SK-N-SH (cell line): Measurements from ENCODE around the gene SLC6A20. TPM values are rescaled to one million over a fixed set of nuclear protein-coding genes. Genes with fewer than 3 reads are reported as not detected.

Experiments used
- CTCF ChIA-PET: fragments of 300-600, 350-600 bp; formaldehyde crosslinking; extraction: SDS; loops from one replicate; lab custom pipeline; 2021; lab: Yijun Ruan, JAX
- POLR2A ChIA-PET: fragments of 350-600 bp; sonication (Branson Sonifier 250); formaldehyde crosslinking; extraction: SDS; loops from one replicate; lab custom pipeline; 2020; ENCODE audit warnings: antibody characterized with exemption, inconsistent platforms; lab: Yijun Ruan, JAX
- DNase-seq: peaks from one replicate; pipeline ENCODE4 v3.0.0; 2012
- H2AFZ ChIP-seq: fragments of 200-600 bp; sonication (generic); 2 replicates; pipeline ENCODE4 v1.8.1; 2016; ENCODE audit warnings: antibody characterized with exemption, mild to moderate bottlenecking, low read depth
- H3F3A ChIP-seq: fragments of 200-600 bp; sonication (generic); replicated peaks from 2 replicates; pipeline ENCODE3; 2016; ENCODE audit warnings: antibody characterized with exemption, mild to moderate bottlenecking; ENCODE audit not compliant: insufficient read depth
- H3K27ac ChIP-seq, 2 experiments: fragments of 200-500 bp in 1 of 2; fragments of 200-600 bp in 1 of 2; sonication (Bioruptor generic) in 1 of 2; sonication (generic), shearing (Covaris generic) in 1 of 2; 2 replicates each; pipeline versions ENCODE4 v1.5.1 to v1.6.1; 2014 to 2016; ENCODE audit warnings: low read depth in 2 of 2, inconsistent platforms in 1 of 2, low read length in 1 of 2, mild to moderate bottlenecking in 1 of 2, mixed read lengths in 1 of 2
- H3K27me3 ChIP-seq: fragments of 200-600 bp; sonication (generic), shearing (Covaris generic); 2 replicates; pipeline ENCODE4 v1.6.1; 2016; ENCODE audit warnings: mixed run types; ENCODE audit not compliant: insufficient read depth
- H3K36me3 ChIP-seq, 2 experiments: fragments of 200-500 bp in 1 of 2; fragments of 200-600 bp in 1 of 2; sonication (Bioruptor generic) in 1 of 2; sonication (generic) in 1 of 2; replicated peaks in 1 of 2; 2 replicates each; pipeline versions ENCODE3 to v1.5.1; 2014 to 2016; ENCODE audit warnings: low read length in 1 of 2, mild to moderate bottlenecking in 1 of 2; ENCODE audit not compliant: insufficient read depth in 2 of 2, control insufficient read depth in 1 of 2
- H3K4me1 ChIP-seq, 2 experiments: fragments of 200-500 bp in 1 of 2; fragments of 200-600 bp in 1 of 2; sonication (Bioruptor generic) in 1 of 2; sonication (generic), shearing (Covaris generic) in 1 of 2; 2 replicates each; pipeline versions ENCODE4 v1.5.1 to v1.6.1; 2014 to 2016; ENCODE audit warnings: low read depth in 1 of 2, low read length in 1 of 2, mixed run types in 1 of 2; ENCODE audit not compliant: insufficient read depth in 2 of 2, control insufficient read depth in 1 of 2
- H3K4me2 ChIP-seq: fragments of 200-600 bp; sonication (generic), shearing (Covaris generic); 2 replicates; pipeline ENCODE4 v1.6.1; 2017; ENCODE audit warnings: mixed run types
- H3K4me3 ChIP-seq, 2 experiments: fragments of 200-500 bp in 1 of 2; fragments of 200-600 bp in 1 of 2; sonication (Bioruptor generic) in 1 of 2; sonication (generic), shearing (Covaris generic) in 1 of 2; 2 replicates each; pipeline versions ENCODE4 v1.5.1 to v1.8.1; 2014 to 2016; ENCODE audit warnings: low read depth in 2 of 2, inconsistent platforms in 1 of 2, low read length in 1 of 2, mild to moderate bottlenecking in 1 of 2, mixed read lengths in 1 of 2, moderate library complexity in 1 of 2
- H3K79me2 ChIP-seq: fragments of 200-600 bp; sonication (generic); 2 replicates; pipeline ENCODE4 v1.8.1; 2017; ENCODE audit warnings: mild to moderate bottlenecking; ENCODE audit not compliant: insufficient read depth
- H3K9ac ChIP-seq: fragments of 200-600 bp; sonication (generic); 2 replicates; pipeline ENCODE4 v1.6.1; 2017; ENCODE audit warnings: mixed run types
- H3K9me2 ChIP-seq: fragments of 200-600 bp; sonication (generic); 2 replicates; pipeline ENCODE4 v1.6.1; 2017; ENCODE audit warnings: mixed run types
- H3K9me3 ChIP-seq: fragments of 200-600 bp; sonication (generic); 2 replicates; pipeline ENCODE4 v1.6.1; 2017; ENCODE audit warnings: mixed run types, mild to moderate bottlenecking, moderate library complexity
- H4K20me1 ChIP-seq: fragments of 200-600 bp; sonication (generic); 2 replicates; pipeline ENCODE4 v1.6.1; 2017; ENCODE audit warnings: mild to moderate bottlenecking, mixed run types; ENCODE audit not compliant: insufficient read depth
- CHD2 ChIP-seq: fragments of 150-350 bp; IDR thresholded peaks from 2 replicates; pipeline ENCODE4 v1.6.1; 2018; ENCODE audit warnings: low read length; ENCODE audit not compliant: partially characterized antibody
- ELF1 ChIP-seq: IDR thresholded peaks from 2 replicates; pipeline ENCODE4 v1.4.0; 2012
- FOXJ3 ChIP-seq: sonication (generic); formaldehyde crosslinking; IDR thresholded peaks from 2 replicates; pipeline ENCODE4 v1.5.1; 2020; ENCODE audit warnings: mild to moderate bottlenecking, missing genetic modification reagents
- GABPA ChIP-seq: IDR thresholded peaks from 2 replicates; pipeline ENCODE4 v1.4.0; 2012; ENCODE audit warnings: low read depth, mild to moderate bottlenecking
- GATA2 ChIP-seq: sonication (generic); formaldehyde crosslinking; IDR thresholded peaks from 2 replicates; pipeline ENCODE4 v1.5.0; 2020; ENCODE audit warnings: mild to moderate bottlenecking, missing genetic modification reagents
- JUND ChIP-seq: IDR thresholded peaks from 2 replicates; pipeline ENCODE4 v1.4.0; 2012
- MEF2A ChIP-seq: IDR thresholded peaks from 2 replicates; pipeline ENCODE4 v1.4.0; 2012; ENCODE audit warnings: low read depth, borderline replicate concordance
- MXI1 ChIP-seq: IDR thresholded peaks from 2 replicates; pipeline ENCODE4 v1.6.1; 2012; ENCODE audit warnings: mild to moderate bottlenecking, low read depth, low read length, improper control_type of control experiment
- NFIC ChIP-seq: IDR thresholded peaks from 2 replicates; pipeline ENCODE4 v1.4.0; 2012; ENCODE audit warnings: borderline replicate concordance
- NRF1 ChIP-seq: IDR thresholded peaks from 2 replicates; pipeline ENCODE4 v1.6.1; 2012; ENCODE audit warnings: low read depth, mild to moderate bottlenecking, low read length
- PBX3 ChIP-seq: IDR thresholded peaks from 2 replicates; pipeline ENCODE4; 2012
- RAD21 ChIP-seq: IDR thresholded peaks from 2 replicates; pipeline ENCODE4 v1.6.1; 2012; ENCODE audit warnings: mild to moderate bottlenecking, low read length
- REST ChIP-seq: IDR thresholded peaks from 2 replicates; pipeline ENCODE4 v1.6.1; 2012; ENCODE audit warnings: mild to moderate bottlenecking, low read depth, low read length, moderate library complexity
- RFX5 ChIP-seq: IDR thresholded peaks from 2 replicates; pipeline ENCODE4 v1.6.1; 2012; ENCODE audit warnings: mild to moderate bottlenecking, improper control_type of control experiment, low read length
- RXRA ChIP-seq: IDR thresholded peaks from 2 replicates; pipeline ENCODE4 v1.4.0; 2012; ENCODE audit warnings: low read depth, mild to moderate bottlenecking, borderline replicate concordance
- SIN3A ChIP-seq: IDR thresholded peaks from 2 replicates; pipeline ENCODE4 v1.6.1; 2012; ENCODE audit warnings: low read depth, mild to moderate bottlenecking, low read length, moderate library complexity, borderline replicate concordance
- SMC3 ChIP-seq: IDR thresholded peaks from 2 replicates; pipeline ENCODE4 v1.6.1; 2012; ENCODE audit warnings: low read depth, low read length, improper control_type of control experiment
- TAF1 ChIP-seq: IDR thresholded peaks from 2 replicates; pipeline ENCODE4 v1.6.1; 2012; ENCODE audit warnings: low read depth, mild to moderate bottlenecking, low read length, moderate library complexity, borderline replicate concordance
- ZBTB33 ChIP-seq: IDR thresholded peaks from 2 replicates; pipeline ENCODE4 v1.4.0; 2012; ENCODE audit warnings: low read depth, borderline replicate concordance
- whole genome bisulfite sequencing: methylation state at CpG from one replicate; pipeline ENCODE4 v1.1.6; 2017; ENCODE audit warnings: low lambda C conversion rate; 5-methylcytosine and 5-hydroxymethylcytosine counted together
- polyA plus RNA-seq, 3 experiments: library from polyadenylated mRNA; depleted of rRNA; stranded (reverse); fragments of >200 nt; gene quantifications; 2 replicates each; pipeline ENCODE4 v1.2.3, GENCODE V29; 2012

The SLC6A20 gene
- polyA plus RNA-seq, 1 of the 3 experiments (the other 2 are of a cell fraction): not detected

- POLR2A ChIA-PET: no interaction called here
- 27% methylated on average over 3 of the region's 3 CpGs for WGBS
- CTCF ChIA-PET: interaction anchor here (1.1 to 1.2 kb wide), 3 partner anchors 21 to 297 kb away, joined by 4 read pairs; no protein-coding TSS in a partner anchor
- Histone ChIP-seq H3K79me2 (no peaks in the 10 kb centered on the region), H3K9me3 (no peaks in the 10 kb centered on the region), H3K36me3 (no peaks in the 10 kb centered on the region), H3K4me1 (no peaks in the 10 kb centered on the region), H3K9me2 (no peaks in the 10 kb centered on the region), H4K20me1 (no peaks in the 10 kb centered on the region), H3K4me2 (no peak overlapping the region), H3F3A (no peaks in the 10 kb centered on the region), H3K4me3 (no peak overlapping the region), H3K9ac (no peak overlapping the region), H3K27ac (no peak overlapping the region), H3K27me3 (peaks cover 2% of the 10 kb centered on the region; the same call in 1 of the 2 replicates), H2AFZ (no peak overlapping the region)
- no peak for TF ChIP-seq GABPA
- no peak for TF ChIP-seq MEF2A
- TF ChIP-seq GATA2: no peak
- TF ChIP-seq JUND: no peak
- no peak for TF ChIP-seq REST
- no peak for TF ChIP-seq SMC3
- no peak for TF ChIP-seq RFX5
- no peak for TF ChIP-seq RAD21
- no peak for DNase-seq
Observed at GRCh38 chr3:45782381-45782780, 14.0 kb downstream of the SLC6A20 start.

GRCh38 chr3:45781841-45782240 lies 14.5 kb downstream of the SLC6A20 start:
- Histone ChIP-seq H3K4me1 (no peaks in the 10 kb centered on the region), H3K9me3 (no peaks in the 10 kb centered on the region), H3F3A (no peaks in the 10 kb centered on the region), H3K9ac (no peak overlapping the region), H3K9me2 (no peaks in the 10 kb centered on the region), H3K36me3 (no peaks in the 10 kb centered on the region), H3K4me2 (no peak overlapping the region), H3K4me3 (no peak overlapping the region), H2AFZ (no peak overlapping the region)
- WGBS: 35% methylated on average over 8 of the region's 12 CpGs
- CTCF ChIA-PET: interaction anchor here (1.1 to 1.2 kb wide), 2 partner anchors 21 to 297 kb away, joined by 4 read pairs; no protein-coding TSS in a partner anchor
- DNase-seq: no peak
- TF ChIP-seq NFIC (no peak), CHD2 (no peak), RXRA (no peak), SIN3A (no peak), ZBTB33 (no peak), PBX3 (no peak), MXI1 (no peak), TAF1 (no peak), ELF1 (no peak), FOXJ3 (CRISPR knock-in tag) (no peak), GATA2 (no peak), JUND (no peak), NRF1 (no peak)
- TF ChIP-seq, all 33 proteins: peak for 0
- POLR2A ChIA-PET: no interaction called here
- Histone ChIP-seq H4K20me1 (no peaks in the 10 kb centered on the region), H3K79me2 (no peaks in the 10 kb centered on the region), H3K27ac (no peak overlapping the region), H3K27me3 (peaks cover 7% of the 10 kb centered on the region; the same call in 1 of the 2 replicates)
